Mesenchymal stem cell (in vitro differentiated cells and primary cell): ENCODE data around the gene SNRNP70.
A peak's percentile ranks its signal among the peaks of the same experiment; 100 is the strongest.
"Not testable (repeated sequence)": the region's sequence is repeated elsewhere in the genome, so short reads cannot be mapped to it uniquely, and the experiment has no call there.

Experiments used
- DNase-seq: peaks from one replicate; pipeline ENCODE4 v3.0.0-alpha.2; 2013
- H2AFZ ChIP-seq: one replicate; pipeline ENCODE4 v1.6.1; 2013; ENCODE audit warnings: low read depth, mild to moderate bottlenecking, control low read depth, inconsistent platforms, low read length, moderate library complexity
- H2AK5ac ChIP-seq: 2 replicates; pipeline ENCODE4 v1.6.1; 2013; ENCODE audit warnings: low read length, moderate library complexity, mild to moderate bottlenecking, inconsistent platforms; ENCODE audit not compliant: severe bottlenecking
- H2BK120ac ChIP-seq: one replicate; pipeline ENCODE4 v1.6.1; 2013; ENCODE audit warnings: low read depth, mild to moderate bottlenecking, inconsistent platforms, low read length, moderate library complexity
- H2BK12ac ChIP-seq, 2 experiments: one replicate each; pipeline ENCODE4 v1.6.1; 2013; ENCODE audit warnings: inconsistent platforms in 2 of 2, low read length in 2 of 2, mild to moderate bottlenecking in 2 of 2, moderate library complexity in 2 of 2, control low read depth in 1 of 2
- H2BK15ac ChIP-seq: one replicate; pipeline ENCODE4 v1.6.1; 2013; ENCODE audit warnings: mild to moderate bottlenecking, low read depth, inconsistent platforms; ENCODE audit not compliant: poor library complexity, severe bottlenecking
- H2BK5ac ChIP-seq: 2 replicates; pipeline ENCODE4 v1.6.1; 2013; ENCODE audit warnings: low read depth, mild to moderate bottlenecking, low read length, control low read depth, inconsistent platforms; ENCODE audit not compliant: poor library complexity, severe bottlenecking
- H3K14ac ChIP-seq, 2 experiments: one replicate each; pipeline ENCODE4 v1.6.1; 2013; ENCODE audit warnings: inconsistent platforms in 2 of 2, low read length in 2 of 2, control low read depth in 1 of 2, mild to moderate bottlenecking in 1 of 2, moderate library complexity in 1 of 2
- H3K18ac ChIP-seq, 2 experiments: one replicate each; pipeline ENCODE4 v1.6.1; 2013; ENCODE audit warnings: inconsistent platforms in 2 of 2, low read length in 2 of 2, control low read depth in 1 of 2, low read depth in 1 of 2, mild to moderate bottlenecking in 1 of 2
- H3K23ac ChIP-seq, 2 experiments: one replicate each; pipeline ENCODE4 v1.6.1; 2013; ENCODE audit warnings: inconsistent platforms in 2 of 2, low read length in 2 of 2, mild to moderate bottlenecking in 2 of 2, moderate library complexity in 2 of 2, control low read depth in 1 of 2
- H3K27ac ChIP-seq: 2 replicates; pipeline ENCODE4 v1.5.1; 2013; ENCODE audit warnings: mild to moderate bottlenecking, moderate library complexity, low read length, control low read depth, inconsistent platforms; ENCODE audit not compliant: poor library complexity, severe bottlenecking
- H3K27me3 ChIP-seq, 2 experiments: 2 replicates each; pipeline versions ENCODE4 v1.6.1 to v1.7.0; 2013; ENCODE audit warnings: low read length in 2 of 2, mild to moderate bottlenecking in 2 of 2, moderate library complexity in 2 of 2, control low read depth in 1 of 2, inconsistent platforms in 1 of 2; ENCODE audit not compliant: control insufficient read depth in 1 of 2, insufficient read depth in 1 of 2
- H3K36me3 ChIP-seq, 2 experiments: 2 replicates each; pipeline versions ENCODE4 v1.6.1 to v1.7.0; 2013; ENCODE audit warnings: low read length in 2 of 2, control low read depth in 1 of 2, inconsistent platforms in 1 of 2, low read depth in 1 of 2, mild to moderate bottlenecking in 1 of 2; ENCODE audit not compliant: insufficient read depth in 2 of 2, control insufficient read depth in 1 of 2
- H3K4ac ChIP-seq, 2 experiments: one replicate each; pipeline ENCODE4 v1.6.1; 2013; ENCODE audit warnings: inconsistent platforms in 2 of 2, low read length in 2 of 2, mild to moderate bottlenecking in 2 of 2, moderate library complexity in 2 of 2, control low read depth in 1 of 2, low read depth in 1 of 2
- H3K4me1 ChIP-seq: 2 replicates; pipeline ENCODE4 v1.6.1; 2013; ENCODE audit warnings: low read depth, low read length, control low read depth; ENCODE audit not compliant: control insufficient read depth, insufficient read depth
- H3K4me2 ChIP-seq: 2 replicates; pipeline ENCODE4 v1.6.1; 2013; ENCODE audit warnings: low read length, mild to moderate bottlenecking, inconsistent platforms; ENCODE audit not compliant: poor library complexity, severe bottlenecking
- H3K4me3 ChIP-seq, 2 experiments: 2 replicates each; pipeline versions ENCODE4 v1.5.1 to v1.7.0; 2013; ENCODE audit warnings: low read length in 2 of 2, mild to moderate bottlenecking in 2 of 2, control low read depth in 1 of 2, low read depth in 1 of 2; ENCODE audit not compliant: insufficient read depth in 1 of 2
- H3K79me1 ChIP-seq: replicated peaks from 2 replicates; pipeline ENCODE4 v1.6.1; 2013; ENCODE audit warnings: mild to moderate bottlenecking, control low read depth, low read length, inconsistent platforms; ENCODE audit not compliant: poor library complexity, severe bottlenecking
- H3K9ac ChIP-seq: 2 replicates; pipeline ENCODE4 v1.7.0; 2013; ENCODE audit warnings: mild to moderate bottlenecking, low read length, moderate library complexity
- H3K9me3 ChIP-seq: 2 replicates; pipeline ENCODE4 v1.7.0; 2013; ENCODE audit warnings: mild to moderate bottlenecking, low read length; ENCODE audit not compliant: control insufficient read depth
- H4K8ac ChIP-seq: one replicate; pipeline ENCODE4 v1.6.1; 2013; ENCODE audit warnings: inconsistent platforms, mild to moderate bottlenecking, low read length, moderate library complexity
- H4K91ac ChIP-seq: one replicate; pipeline ENCODE4 v1.6.1; 2013; ENCODE audit warnings: mild to moderate bottlenecking, low read length, inconsistent platforms
- WGBS: methylation state at CpG from one replicate; pipeline ENCODE4 v1.1.7; 2013; ENCODE audit warnings: mixed read lengths; 5-methylcytosine and 5-hydroxymethylcytosine counted together

The SNRNP70 gene

DNA sequence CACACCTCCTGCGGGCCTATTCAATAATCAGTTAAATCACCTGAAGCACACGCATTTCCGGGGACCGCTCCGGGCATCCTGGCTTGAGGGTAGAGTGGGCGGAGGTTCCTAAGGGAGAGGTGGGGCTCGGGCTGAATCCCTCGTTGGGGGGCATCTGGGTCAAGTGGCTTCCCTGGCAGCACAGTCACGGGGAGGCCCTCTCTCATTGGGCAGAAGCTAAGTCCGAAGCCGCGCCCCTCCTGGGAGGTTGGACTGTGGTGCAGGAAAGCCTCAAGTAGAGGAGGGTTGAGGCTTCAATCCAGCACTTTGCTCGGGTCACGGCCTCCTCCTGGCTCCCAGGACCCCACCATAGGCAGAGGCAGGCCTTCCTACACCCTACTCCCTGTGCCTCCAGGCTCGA is 41.7 kb upstream of the SNRNP70 start, which contains the start of gene CGB5:
TSS of gene CGB5 (plus strand) at position 301 of the 400 bp plus-strand sequence. CDS start 362 bp downstream, outside the sequence.
- not testable (repeated sequence) for H3K4me1 ChIP-seq, H4K8ac ChIP-seq, H3K18ac ChIP-seq, H3K36me3 ChIP-seq, H3K27ac ChIP-seq, H2BK15ac ChIP-seq, H2BK120ac ChIP-seq, H3K9ac ChIP-seq, H2BK5ac ChIP-seq, H3K14ac ChIP-seq, H2BK12ac ChIP-seq, H2AK5ac ChIP-seq, H3K4me2 ChIP-seq, H2AFZ ChIP-seq, H4K91ac ChIP-seq, H3K4me3 ChIP-seq, DNase-seq, H3K79me1 ChIP-seq, H3K27me3 ChIP-seq, H3K4ac ChIP-seq, H3K23ac ChIP-seq, H3K9me3 ChIP-seq
- WGBS, result 71% methylated on average over 7 of the region's 15 CpGs

DNA sequence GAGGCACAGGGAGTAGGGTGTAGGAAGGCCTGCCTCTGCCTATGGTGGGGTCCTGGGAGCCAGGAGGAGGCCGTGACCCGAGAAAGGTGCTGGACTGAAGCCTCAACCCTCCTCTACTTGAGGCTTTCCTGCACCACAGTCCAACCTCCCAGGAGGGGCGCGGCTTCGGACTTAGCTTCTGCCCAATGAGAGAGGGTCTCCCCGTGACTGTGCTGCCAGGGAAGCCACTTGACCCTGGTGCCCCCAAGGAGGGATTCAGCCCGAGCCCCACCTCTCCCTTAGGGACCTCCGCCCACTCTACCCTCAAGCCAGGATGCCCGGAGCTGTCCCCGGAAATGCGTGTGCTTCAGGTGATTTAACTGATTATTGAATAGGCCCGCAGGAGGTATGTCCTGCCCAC is 36.2 kb upstream of the SNRNP70 start, which contains the start of gene CGB8:
TSS of gene CGB8 (minus strand) at position 101 of the 400 bp plus-strand sequence. CDS start 372 bp downstream, outside the sequence.
- H3K14ac ChIP-seq, H2BK15ac ChIP-seq, H3K18ac ChIP-seq, H2BK120ac ChIP-seq, H2BK5ac ChIP-seq, H4K91ac ChIP-seq, H3K4me2 ChIP-seq, H3K23ac ChIP-seq, H2AFZ ChIP-seq, H4K8ac ChIP-seq, H2BK12ac ChIP-seq, H3K9ac ChIP-seq, H3K4ac ChIP-seq, H3K4me1 ChIP-seq, H3K36me3 ChIP-seq, H3K9me3 ChIP-seq, H3K4me3 ChIP-seq, H3K27me3 ChIP-seq, H2AK5ac ChIP-seq, H3K79me1 ChIP-seq, DNase-seq, H3K27ac ChIP-seq: not testable (repeated sequence)
- 91% methylated on average over 7 of the region's 12 CpGs for WGBS

DNA sequence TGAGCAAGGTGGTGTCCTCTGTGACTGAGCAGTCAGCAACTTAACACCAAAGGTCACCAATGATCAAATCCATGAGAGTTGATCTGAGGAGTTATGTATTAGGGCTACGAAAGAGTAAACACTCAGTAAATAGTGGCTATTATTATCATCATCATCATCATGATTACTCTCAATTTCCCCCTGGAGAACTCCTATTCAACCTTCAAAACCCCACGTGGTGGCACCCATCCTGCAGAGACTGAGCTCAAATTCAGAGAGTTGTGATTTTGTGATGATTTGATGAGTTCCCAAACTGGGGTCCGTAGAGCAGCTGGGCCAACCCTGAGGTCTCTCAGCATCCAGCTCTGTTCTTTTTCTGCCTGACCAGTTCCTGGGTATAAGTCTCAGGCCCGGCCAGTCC is 35.4 kb upstream of the SNRNP70 start:
- not testable (repeated sequence) for H3K36me3 ChIP-seq, H3K14ac ChIP-seq, H3K23ac ChIP-seq, H4K91ac ChIP-seq, DNase-seq, H2AK5ac ChIP-seq, H2BK5ac ChIP-seq, H2AFZ ChIP-seq, H3K4me2 ChIP-seq, H3K4me1 ChIP-seq, H3K4me3 ChIP-seq, H3K9ac ChIP-seq, H3K27ac ChIP-seq, H2BK120ac ChIP-seq, H3K4ac ChIP-seq, H3K79me1 ChIP-seq, H4K8ac ChIP-seq, H3K9me3 ChIP-seq, H3K27me3 ChIP-seq, H3K18ac ChIP-seq, H2BK12ac ChIP-seq, H2BK15ac ChIP-seq
- WGBS, result no CpG with 5 or more reads among the region's 4 CpGs

DNA sequence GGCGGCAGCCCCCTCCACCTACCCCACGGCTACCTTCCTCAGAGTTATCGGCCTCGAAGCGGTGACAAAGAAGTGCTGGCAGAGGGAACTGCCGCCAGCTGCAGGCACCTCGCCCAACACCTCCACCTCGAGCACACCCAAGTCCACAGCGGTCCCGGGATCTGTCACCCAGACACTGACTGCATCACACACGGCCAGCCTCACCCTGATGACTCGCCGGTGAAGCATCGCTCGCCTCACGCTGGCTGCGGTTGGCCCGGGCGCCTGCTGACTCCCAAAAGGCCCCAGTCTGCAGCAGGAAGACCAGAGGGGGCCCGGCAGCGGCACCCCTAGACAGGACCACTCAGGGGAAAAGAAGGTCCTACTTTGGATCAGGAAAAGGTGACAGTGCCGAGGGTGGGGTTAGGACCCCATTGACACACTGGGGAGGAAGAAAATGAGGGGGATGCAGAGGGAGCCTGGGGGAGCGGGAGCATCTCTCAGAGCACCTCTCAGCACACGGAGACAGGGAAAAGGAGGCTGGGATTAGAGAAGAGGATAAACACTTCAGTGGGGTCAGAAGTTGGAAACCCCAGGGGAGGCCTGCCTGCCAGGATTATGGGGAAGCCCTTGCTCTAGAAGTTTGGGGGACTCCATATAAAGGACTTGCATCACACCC is 34.7 kb upstream of the SNRNP70 start:
- H2BK5ac ChIP-seq, H2AFZ ChIP-seq, H2BK120ac ChIP-seq, H3K36me3 ChIP-seq, H3K23ac ChIP-seq, H3K27ac ChIP-seq, H4K8ac ChIP-seq, H3K27me3 ChIP-seq, H3K4ac ChIP-seq, H3K4me2 ChIP-seq, H3K9ac ChIP-seq, H2AK5ac ChIP-seq, H3K18ac ChIP-seq, H2BK15ac ChIP-seq, H3K14ac ChIP-seq, H3K9me3 ChIP-seq, H2BK12ac ChIP-seq, H3K4me1 ChIP-seq, H3K79me1 ChIP-seq, H3K4me3 ChIP-seq: not testable (repeated sequence)
- peak; percentile 59 for DNase-seq
- WGBS, result 38% methylated on average over 24 of the region's 24 CpGs
- H4K91ac ChIP-seq, result peak overlapping the region; percentile 15
